WTC11 (cell line): Measurements from ENCODE around the gene RALY.

ENCODE experiments used
- FOXP4 ChIP-seq: sonication (generic); formaldehyde crosslinking; IDR thresholded peaks from 2 replicates; pipeline ENCODE4 v1.8.0; 2022; ENCODE audit warnings: mild to moderate bottlenecking, missing genetic modification reagents
- STAT6 ChIP-seq: sonication (generic); formaldehyde crosslinking; conservative IDR thresholded peaks from 2 replicates; pipeline ENCODE4 v1.8.1; 2023; ENCODE audit warnings: mild to moderate bottlenecking, low read depth, missing genetic modification reagents, moderate library complexity
- TCF7 ChIP-seq: sonication (generic); formaldehyde crosslinking; IDR thresholded peaks from 2 replicates; pipeline ENCODE4 v1.8.0; 2022; ENCODE audit warnings: mild to moderate bottlenecking, low read depth, missing genetic modification reagents, moderate library complexity
- ZNF416 ChIP-seq: fragments of 250-450 bp; sonication (Bioruptor Pico); IDR thresholded peaks from 2 replicates; pipeline ENCODE4 v1.9.0; 2021; ENCODE audit warnings: mild to moderate bottlenecking, inconsistent platforms

- TF ChIP-seq STAT6 (CRISPR knock-in tag) (no peak), ZNF416 (CRISPR knock-in tag) (no peak), FOXP4 (no peak), TCF7 (CRISPR knock-in tag) (no peak)
Observed at GRCh38 chr20:33951171-33951570, 42.5 kb upstream of the RALY start.
